ENCODE results near the gene KCNIP3.

The KCNIP3 gene

DNA sequence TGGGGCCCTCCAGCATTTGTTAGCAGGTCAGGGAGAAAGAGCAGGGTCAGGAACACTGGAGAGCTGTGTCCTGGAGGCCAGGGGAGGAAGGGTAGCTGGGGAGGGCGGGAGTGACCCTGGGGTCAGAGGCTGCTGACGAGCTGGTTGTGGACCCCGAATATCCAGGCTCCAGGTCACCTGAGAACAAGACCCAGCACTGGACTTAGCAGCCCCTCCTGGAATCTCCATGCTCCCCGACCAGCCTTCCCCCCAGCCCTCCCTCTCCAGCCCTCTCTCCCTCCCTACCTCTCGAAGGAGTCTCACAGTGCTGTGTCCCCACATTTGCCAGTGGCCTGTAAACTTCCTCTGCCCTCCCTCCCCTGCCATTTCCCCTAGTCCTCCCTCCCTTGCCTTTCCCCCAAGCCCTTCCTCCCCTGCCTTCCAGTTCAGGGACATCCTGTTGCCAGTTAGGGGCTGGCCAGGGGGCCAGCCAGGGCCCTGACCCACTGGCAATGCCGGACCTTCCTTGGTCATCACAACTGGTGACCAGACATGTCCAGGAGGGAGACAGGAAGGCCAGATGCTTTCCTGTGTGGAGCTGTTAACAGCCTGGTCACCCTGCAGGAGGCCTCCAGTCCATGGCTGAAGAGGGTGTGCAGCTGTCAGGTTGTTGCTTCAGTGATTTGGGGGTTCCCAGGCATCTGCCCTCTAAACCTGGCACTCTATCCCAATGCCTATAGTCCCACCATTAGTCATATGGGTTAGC, 55.3 kb downstream of the KCNIP3 start:
- H3K4me3 ChIP-seq (ENCODE audit: low read depth, low read length), result no peak overlapping the region
- H3K27ac ChIP-seq (ENCODE audit: extremely low read depth, low read depth, low read length), result no peak overlapping the region
- TF ChIP-seq ZSCAN16 (tag by site-specific recombination; IDR thresholded peaks at IDR 0.05) (no peak), ZNF239 (tag by site-specific recombination; IDR thresholded peaks at IDR 0.05) (no peak), ZFP3 (tag by site-specific recombination; IDR thresholded peaks at IDR 0.05; ENCODE audit: low read depth) (no peak), ZNF184 (tag by site-specific recombination; IDR thresholded peaks at IDR 0.05) (no peak), SALL2 (tag by site-specific recombination; IDR thresholded peaks at IDR 0.05; ENCODE audit: borderline replicate concordance) (no peak), ZNF677 (tag by site-specific recombination; IDR thresholded peaks at IDR 0.05) (no peak), ZBTB44 (tag by site-specific recombination; IDR thresholded peaks at IDR 0.05) (no peak), BCL6B (tag by site-specific recombination; IDR thresholded peaks at IDR 0.05) (no peak), ZNF157 (tag by site-specific recombination; IDR thresholded peaks at IDR 0.05) (no peak), ZNF530 (tag by site-specific recombination; IDR thresholded peaks at IDR 0.05; ENCODE audit: low read depth) (no peak), ZNF394 (tag by site-specific recombination; IDR thresholded peaks at IDR 0.05; ENCODE audit: borderline replicate concordance) (no peak), ZNF76 (tag by site-specific recombination; IDR thresholded peaks at IDR 0.05; ENCODE audit: borderline replicate concordance, low read depth) (no peak), ZNF701 (tag by site-specific recombination; IDR thresholded peaks at IDR 0.05) (no peak), MZF1 (tag by site-specific recombination; IDR thresholded peaks at IDR 0.05; ENCODE audit: borderline replicate concordance) (no peak), SP2 (tag by site-specific recombination; IDR thresholded peaks at IDR 0.05) (no peak)
- TF ChIP-seq, protein P1, sequence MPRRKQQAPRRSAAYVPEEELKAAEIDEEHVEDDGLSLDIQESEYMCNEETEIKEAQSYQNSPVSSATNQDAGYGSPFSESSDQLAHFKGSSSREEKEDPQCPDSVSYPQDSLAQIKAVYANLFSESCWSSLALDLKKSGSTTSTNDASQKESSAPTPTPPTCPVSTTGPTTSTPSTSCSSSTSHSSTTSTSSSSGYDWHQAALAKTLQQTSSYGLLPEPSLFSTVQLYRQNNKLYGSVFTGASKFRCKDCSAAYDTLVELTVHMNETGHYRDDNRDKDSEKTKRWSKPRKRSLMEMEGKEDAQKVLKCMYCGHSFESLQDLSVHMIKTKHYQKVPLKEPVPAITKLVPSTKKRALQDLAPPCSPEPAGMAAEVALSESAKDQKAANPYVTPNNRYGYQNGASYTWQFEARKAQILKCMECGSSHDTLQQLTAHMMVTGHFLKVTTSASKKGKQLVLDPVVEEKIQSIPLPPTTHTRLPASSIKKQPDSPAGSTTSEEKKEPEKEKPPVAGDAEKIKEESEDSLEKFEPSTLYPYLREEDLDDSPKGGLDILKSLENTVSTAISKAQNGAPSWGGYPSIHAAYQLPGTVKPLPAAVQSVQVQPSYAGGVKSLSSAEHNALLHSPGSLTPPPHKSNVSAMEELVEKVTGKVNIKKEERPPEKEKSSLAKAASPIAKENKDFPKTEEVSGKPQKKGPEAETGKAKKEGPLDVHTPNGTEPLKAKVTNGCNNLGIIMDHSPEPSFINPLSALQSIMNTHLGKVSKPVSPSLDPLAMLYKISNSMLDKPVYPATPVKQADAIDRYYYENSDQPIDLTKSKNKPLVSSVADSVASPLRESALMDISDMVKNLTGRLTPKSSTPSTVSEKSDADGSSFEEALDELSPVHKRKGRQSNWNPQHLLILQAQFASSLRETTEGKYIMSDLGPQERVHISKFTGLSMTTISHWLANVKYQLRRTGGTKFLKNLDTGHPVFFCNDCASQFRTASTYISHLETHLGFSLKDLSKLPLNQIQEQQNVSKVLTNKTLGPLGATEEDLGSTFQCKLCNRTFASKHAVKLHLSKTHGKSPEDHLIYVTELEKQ (tag by site-specific recombination; IDR thresholded peaks at IDR 0.05; ENCODE audit: borderline replicate concordance), result no peak
- TF ChIP-seq, protein P2, sequence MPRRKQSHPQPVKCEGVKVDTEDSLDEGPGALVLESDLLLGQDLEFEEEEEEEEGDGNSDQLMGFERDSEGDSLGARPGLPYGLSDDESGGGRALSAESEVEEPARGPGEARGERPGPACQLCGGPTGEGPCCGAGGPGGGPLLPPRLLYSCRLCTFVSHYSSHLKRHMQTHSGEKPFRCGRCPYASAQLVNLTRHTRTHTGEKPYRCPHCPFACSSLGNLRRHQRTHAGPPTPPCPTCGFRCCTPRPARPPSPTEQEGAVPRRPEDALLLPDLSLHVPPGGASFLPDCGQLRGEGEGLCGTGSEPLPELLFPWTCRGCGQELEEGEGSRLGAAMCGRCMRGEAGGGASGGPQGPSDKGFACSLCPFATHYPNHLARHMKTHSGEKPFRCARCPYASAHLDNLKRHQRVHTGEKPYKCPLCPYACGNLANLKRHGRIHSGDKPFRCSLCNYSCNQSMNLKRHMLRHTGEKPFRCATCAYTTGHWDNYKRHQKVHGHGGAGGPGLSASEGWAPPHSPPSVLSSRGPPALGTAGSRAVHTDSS (tag by site-specific recombination; IDR thresholded peaks at IDR 0.05), result no peak
- H3K36me3 ChIP-seq (ENCODE audit: control insufficient read depth in 2 of 2, insufficient read depth in 1 of 2, low read length in 2 of 2), result no peaks in the 10 kb centered on the region
- CTCF ChIA-PET, result no interaction called here
- POLR2A ChIA-PET, result no interaction called here
- H3K4me1 ChIP-seq (ENCODE audit: control insufficient read depth, insufficient read depth, low read length), result no peaks in the 10 kb centered on the region; the same call in 1 of the 2 replicates
- no peaks in the 10 kb centered on the region for H3K9me3 ChIP-seq (ENCODE audit: control insufficient read depth, insufficient read depth, low read depth, low read length)
